ENCODE results near the gene ZGLP1.
"Not testable (repeated sequence)": the region's sequence is repeated elsewhere in the genome, so short reads cannot be mapped to it uniquely, and the experiment has no call there.

Gene ZGLP1

DNA sequence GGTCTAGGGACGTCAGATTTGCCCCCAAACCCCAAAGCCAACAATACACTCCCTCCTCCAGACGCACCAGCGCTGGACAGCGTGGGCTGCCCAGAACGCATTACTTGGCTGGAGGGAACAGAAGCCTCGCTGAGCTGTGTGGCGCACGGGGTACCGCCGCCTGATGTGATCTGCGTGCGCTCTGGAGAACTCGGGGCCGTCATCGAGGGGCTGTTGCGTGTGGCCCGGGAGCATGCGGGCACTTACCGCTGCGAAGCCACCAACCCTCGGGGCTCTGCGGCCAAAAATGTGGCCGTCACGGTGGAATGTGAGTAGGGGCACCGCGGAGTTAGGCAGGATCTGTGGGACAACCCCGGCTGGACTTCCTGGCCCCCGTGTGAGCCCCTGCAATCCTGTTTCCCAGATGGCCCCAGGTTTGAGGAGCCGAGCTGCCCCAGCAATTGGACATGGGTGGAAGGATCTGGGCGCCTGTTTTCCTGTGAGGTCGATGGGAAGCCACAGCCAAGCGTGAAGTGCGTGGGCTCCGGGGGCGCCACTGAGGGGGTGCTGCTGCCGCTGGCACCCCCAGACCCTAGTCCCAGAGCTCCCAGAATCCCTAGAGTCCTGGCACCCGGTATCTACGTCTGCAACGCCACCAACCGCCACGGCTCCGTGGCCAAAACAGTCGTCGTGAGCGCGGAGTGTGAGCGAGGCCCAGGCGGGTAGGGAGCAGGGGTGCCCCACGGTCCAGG lies 15.8 kb downstream of the ZGLP1 start:
- no peak for DNase-seq (ENCODE audit: low read depth)

DNA sequence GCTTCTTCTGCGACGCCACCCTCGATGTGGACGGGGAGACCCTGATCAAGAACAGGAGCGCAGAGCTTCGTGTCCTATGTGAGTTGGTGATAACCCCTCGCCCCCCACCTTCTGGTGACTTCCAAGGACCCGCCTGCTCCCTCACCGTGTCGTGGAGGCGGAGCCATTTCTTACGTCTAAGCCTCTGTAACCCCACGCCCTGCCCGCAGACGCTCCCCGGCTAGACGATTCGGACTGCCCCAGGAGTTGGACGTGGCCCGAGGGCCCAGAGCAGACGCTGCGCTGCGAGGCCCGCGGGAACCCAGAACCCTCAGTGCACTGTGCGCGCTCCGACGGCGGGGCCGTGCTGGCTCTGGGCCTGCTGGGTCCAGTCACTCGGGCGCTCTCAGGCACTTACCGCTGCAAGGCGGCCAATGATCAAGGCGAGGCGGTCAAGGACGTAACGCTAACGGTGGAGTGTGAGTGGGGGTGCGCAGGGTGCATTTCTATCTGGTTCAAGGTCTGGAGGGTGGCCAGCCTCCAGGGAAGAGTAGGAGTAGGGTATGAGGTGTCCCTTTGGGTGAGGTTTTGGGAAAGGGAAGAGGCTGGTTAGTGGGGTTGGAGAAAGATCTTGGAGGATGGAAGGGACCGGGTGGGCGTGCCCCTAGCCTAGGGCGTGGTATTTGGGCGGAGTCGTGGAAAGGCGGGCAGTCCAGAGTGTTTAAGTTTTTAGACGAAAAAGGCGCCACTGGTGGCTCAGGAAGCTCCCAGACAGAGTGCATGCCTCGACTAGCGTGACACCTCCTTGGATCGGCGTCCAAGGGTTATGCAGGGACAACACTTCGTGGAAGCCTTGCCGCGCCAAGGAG lies 16.6 kb downstream of the ZGLP1 start:
- no peak for DNase-seq (ENCODE audit: low read depth)

DNA sequence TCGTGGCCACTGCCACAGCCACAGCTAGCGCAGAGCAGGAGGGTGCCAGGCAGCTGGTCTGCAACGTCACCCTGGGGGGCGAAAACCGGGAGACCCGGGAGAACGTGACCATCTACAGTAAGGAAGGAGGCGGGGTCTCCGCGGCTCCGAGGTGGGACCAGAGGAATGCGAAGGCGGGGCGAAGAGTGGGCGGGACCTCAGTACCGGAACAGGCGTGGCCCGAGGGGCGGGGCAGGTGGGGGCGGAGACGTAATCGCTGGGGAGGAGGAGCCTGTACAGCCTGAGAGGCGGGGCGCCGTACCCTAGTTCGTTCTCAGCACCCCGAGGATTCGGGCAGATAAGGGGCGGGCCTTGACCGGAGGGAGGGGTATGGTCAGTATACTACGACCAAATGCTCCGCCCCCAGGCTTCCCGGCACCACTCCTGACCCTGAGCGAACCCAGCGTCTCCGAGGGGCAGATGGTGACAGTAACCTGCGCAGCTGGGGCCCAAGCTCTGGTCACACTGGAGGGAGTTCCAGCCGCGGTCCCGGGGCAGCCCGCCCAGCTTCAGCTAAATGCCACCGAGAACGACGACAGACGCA lies 17.3 kb downstream of the ZGLP1 start:
- peak; percentile 66 for DNase-seq (ENCODE audit: low read depth)

- DNase-seq (ENCODE audit: low read depth) = no peak
Measured at GRCh38 chr19:10291554-10292205, 17.9 kb downstream of the ZGLP1 start.

- DNase-seq (ENCODE audit: low read depth) = no peak
Measured at GRCh38 chr19:10290876-10291553, 18.6 kb downstream of the ZGLP1 start.

DNA sequence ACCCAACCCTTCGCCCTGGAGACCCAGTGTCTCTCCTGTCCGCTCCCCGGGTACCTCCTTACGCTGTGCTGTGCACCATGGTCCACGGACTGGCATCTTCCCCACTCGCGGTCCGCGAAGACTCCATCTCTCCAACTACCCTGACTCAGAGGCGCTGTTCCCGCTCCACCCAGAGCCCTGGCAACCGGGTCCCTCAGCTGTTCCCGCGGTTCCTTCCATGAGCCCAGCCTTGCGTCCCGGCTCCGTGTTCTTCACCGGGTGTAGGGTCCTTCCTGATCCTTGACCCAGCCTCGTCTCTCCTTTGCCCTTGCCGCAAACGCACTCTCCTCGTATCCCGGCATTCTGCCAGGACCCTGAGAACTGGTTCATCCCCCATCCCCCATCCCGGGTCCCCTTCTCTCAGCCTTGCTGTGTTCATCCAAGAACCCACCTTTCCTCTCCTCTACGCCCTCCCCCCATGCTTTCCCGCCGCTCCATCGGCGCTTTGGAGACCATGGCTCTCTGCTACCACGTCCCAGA lies 19.2 kb downstream of the ZGLP1 start:
- no peak for DNase-seq (ENCODE audit: low read depth)

- no peak for DNase-seq (ENCODE audit: low read depth)
Measured at GRCh38 chr19:10289836-10290356, 19.7 kb downstream of the ZGLP1 start, which contains the start of gene ICAM5. ICAM5 (plus strand) TSS chr19:10289952; CDS start chr19:10290044, 92 bp downstream.

- no peak for DNase-seq (ENCODE audit: low read depth)
Measured at GRCh38 chr19:10289167-10289835, 20.3 kb downstream of the ZGLP1 start.

- no peak for DNase-seq (ENCODE audit: low read depth)
Measured at GRCh38 chr19:10288662-10289166, 20.9 kb downstream of the ZGLP1 start.

- DNase-seq (ENCODE audit: low read depth) = no peak
Measured at GRCh38 chr19:10286803-10287737, 22.5 kb downstream of the ZGLP1 start, which contains the start of gene ICAM4. ICAM4 (plus strand) TSS chr19:10286955; CDS start chr19:10287013, 58 bp downstream.

DNA sequence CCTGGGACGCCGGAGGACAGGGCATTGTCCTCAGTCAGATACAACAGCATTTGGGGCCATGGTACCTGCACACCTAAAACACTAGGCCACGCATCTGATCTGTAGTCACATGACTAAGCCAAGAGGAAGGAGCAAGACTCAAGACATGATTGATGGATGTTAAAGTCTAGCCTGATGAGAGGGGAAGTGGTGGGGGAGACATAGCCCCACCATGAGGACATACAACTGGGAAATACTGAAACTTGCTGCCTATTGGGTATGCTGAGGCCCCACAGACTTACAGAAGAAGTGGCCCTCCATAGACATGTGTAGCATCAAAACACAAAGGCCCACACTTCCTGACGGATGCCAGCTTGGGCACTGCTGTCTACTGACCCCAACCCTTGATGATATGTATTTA lies 24.2 kb downstream of the ZGLP1 start:
- no peak for DNase-seq (ENCODE audit: low read depth)

DNA sequence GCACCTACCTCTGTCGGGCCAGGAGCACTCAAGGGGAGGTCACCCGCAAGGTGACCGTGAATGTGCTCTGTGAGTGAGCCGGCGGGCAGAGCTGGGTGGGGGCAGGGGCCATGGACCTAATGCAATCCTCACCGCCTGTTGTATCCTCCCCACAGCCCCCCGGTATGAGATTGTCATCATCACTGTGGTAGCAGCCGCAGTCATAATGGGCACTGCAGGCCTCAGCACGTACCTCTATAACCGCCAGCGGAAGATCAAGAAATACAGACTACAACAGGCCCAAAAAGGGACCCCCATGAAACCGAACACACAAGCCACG lies 24.7 kb downstream of the ZGLP1 start:
- DNase-seq (ENCODE audit: low read depth) = no peak

- DNase-seq (ENCODE audit: low read depth) = no peak
Measured at GRCh38 chr19:10284065-10284959, 25.3 kb downstream of the ZGLP1 start.

DNA sequence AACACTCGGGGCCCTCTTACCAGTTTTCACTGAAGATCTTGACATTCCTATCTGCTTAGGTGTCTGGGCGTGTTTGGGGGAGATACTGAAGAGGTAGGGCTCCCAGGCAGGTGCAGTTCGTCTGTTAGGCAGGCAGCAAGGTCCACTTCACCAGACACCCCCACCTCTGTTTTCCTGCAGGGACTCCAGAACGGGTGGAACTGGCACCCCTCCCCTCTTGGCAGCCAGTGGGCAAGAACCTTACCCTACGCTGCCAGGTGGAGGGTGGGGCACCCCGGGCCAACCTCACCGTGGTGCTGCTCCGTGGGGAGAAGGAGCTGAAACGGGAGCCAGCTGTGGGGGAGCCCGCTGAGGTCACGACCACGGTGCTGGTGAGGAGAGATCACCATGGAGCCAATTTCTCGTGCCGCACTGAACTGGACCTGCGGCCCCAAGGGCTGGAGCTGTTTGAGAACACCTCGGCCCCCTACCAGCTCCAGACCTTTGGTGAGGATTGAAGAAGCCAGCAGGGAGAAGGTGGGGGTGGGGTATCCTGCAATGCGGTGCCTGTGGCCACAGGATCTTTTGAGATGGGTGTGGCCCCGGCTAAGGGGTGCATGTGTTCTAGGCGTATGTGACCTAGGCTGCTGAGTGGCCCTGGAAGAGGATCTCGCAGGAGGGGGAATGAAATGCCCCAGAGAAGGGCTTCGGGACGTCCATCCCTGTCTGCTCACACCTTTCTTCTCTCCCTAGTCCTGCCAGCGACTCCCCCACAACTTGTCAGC lies 26.1 kb downstream of the ZGLP1 start:
- no peak for DNase-seq (ENCODE audit: low read depth)

GRCh38 chr19:10282043-10282442 lies 27.6 kb downstream of the ZGLP1 start:
- DNase-seq (ENCODE audit: low read depth) = not testable (repeated sequence)

DNA sequence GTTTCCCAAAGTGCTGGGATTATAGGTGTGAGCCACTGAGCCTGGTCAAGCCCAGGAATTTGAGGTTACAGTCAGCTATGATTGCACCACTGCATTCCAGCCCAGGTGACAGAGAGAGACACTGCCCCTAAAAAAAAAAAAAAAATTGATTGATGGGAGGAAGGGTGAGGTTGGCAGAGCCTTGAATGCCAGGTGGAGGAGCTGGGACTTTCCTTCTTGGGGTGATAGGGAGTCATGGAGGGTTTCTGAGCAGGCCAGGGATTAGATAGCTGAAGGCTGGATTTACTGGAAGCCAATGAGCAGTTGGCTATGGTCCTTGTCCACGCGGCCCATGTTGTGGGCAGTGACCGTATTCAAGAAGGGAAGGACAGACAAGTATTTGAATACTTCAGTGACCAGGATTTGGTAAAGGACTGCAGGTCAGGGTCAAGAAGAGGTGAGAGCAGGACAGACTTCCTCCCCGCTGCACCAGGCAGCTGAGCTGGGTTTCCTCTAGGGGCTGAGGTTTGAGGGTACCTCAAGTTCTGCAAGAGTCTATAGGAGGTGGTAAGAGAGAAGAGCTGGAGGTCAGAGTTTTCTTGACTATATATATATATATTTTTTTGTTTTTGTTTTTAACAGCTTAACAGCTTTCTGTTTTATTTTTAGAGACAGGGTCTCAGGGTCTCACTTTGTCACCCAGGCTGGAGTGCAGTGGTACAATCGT lies 29.7 kb downstream of the ZGLP1 start:
- DNase-seq (ENCODE audit: low read depth) = no peak

- DNase-seq (ENCODE audit: low read depth) = no peak
Measured at GRCh38 chr19:10278935-10279334, 30.7 kb downstream of the ZGLP1 start.
